Stomach (tissue), 9 donors: ENCODE data around the gene ANKS1B. TPM values are rescaled to one million over a fixed set of nuclear protein-coding genes. Genes with fewer than 3 reads are reported as not detected.

Experiments used
- DNase-seq, 2 donors: peaks; one replicate each; pipeline versions ENCODE4 v3.0.0 to v3.0.0-alpha.2; 2013 to 2019
- H3K27ac ChIP-seq, 5 donors: fragments of 200-600 bp in 4 of 5; sonication (generic) in 4 of 5; one replicate each; pipeline ENCODE4 v1.5.1; 2013 to 2019; ENCODE audit warnings: mild to moderate bottlenecking in 1 of 5, moderate library complexity in 1 of 5
- H3K27me3 ChIP-seq, 3 donors: fragments of 200-600 bp; sonication (generic); one replicate each; pipeline ENCODE4 v1.5.1; 2017 to 2019; ENCODE audit warnings: mixed run types in 1 of 3
- H3K36me3 ChIP-seq, 4 donors: fragments of 200-600 bp; sonication (generic); 1 replicate in 3 of 4; 2 replicates in 1 of 4; pipeline ENCODE4 v1.5.1; 2016 to 2019
- H3K4me1 ChIP-seq, 4 donors: fragments of 200-600 bp; sonication (generic); one replicate each; pipeline ENCODE4 v1.5.1; 2016 to 2019
- H3K4me3 ChIP-seq, 4 donors: fragments of 200-600 bp; sonication (generic) in 3 of 4; one replicate each; pipeline ENCODE4 v1.5.1; 2016 to 2019; ENCODE audit warnings: mild to moderate bottlenecking in 1 of 4
- H3K9me3 ChIP-seq, 4 donors: fragments of 200-600 bp; sonication (generic); one replicate each; pipeline ENCODE4 v1.5.1; 2016 to 2019
- EP300 ChIP-seq: sonication (generic); formaldehyde crosslinking; IDR thresholded peaks from one replicate; pipeline ENCODE4 v1.6.1; 2017; ENCODE audit warnings: antibody characterized with exemption
- POLR2A ChIP-seq, 4 donors: fragments of 450-650 bp; IDR thresholded peaks; one replicate each; pipeline ENCODE4 v1.6.1; 2016; ENCODE audit warnings: antibody characterized with exemption in 4 of 4, control low read depth in 2 of 4, mild to moderate bottlenecking in 1 of 4, moderate library complexity in 1 of 4
- POLR2AphosphoS5 ChIP-seq, 3 donors: sonication (generic); formaldehyde crosslinking; IDR thresholded peaks; one replicate each; pipeline ENCODE4 v1.6.1; 2016; ENCODE audit warnings: antibody characterized with exemption in 3 of 3
- WGBS, 5 donors: extraction: QIAGEN DNeasy Blood & Tissue Kit in 3 of 5; methylation state at CpG; one replicate each; pipeline versions ENCODE4 v1.1.5 to v1.1.7; 2013 to 2018; 5-methylcytosine and 5-hydroxymethylcytosine counted together
- intact Hi-C: fragments of 100-400 bp; cut with DNase I; formaldehyde crosslinking; loops from one replicate; pipeline ENCODE4 v1.15.1; 2023; ENCODE audit warnings: low total_unique reads
- polyA plus RNA-seq, 3 donors: library from polyadenylated mRNA; stranded (reverse); fragments of 200-250 nt; gene quantifications; one replicate each; pipeline ENCODE4 v1.2.3, GENCODE V29; 2013
- total RNA-seq, 5 donors: library from RNA; depleted of rRNA; stranded (reverse); fragments of >200 nt; gene quantifications; one replicate each; pipeline versions ENCODE4 v1.1.0 to v1.2.3, GENCODE V29; 2014 to 2016
- TF ChIP-seq, protein P1 (sequence below), 7 experiments: fragments of 450-650 bp in 4 of 7; fragments of 200-600 bp in 3 of 7; sonication (generic) in 3 of 7; IDR thresholded peaks; one replicate each; pipeline ENCODE4 v1.5.1; 2016 to 2019; ENCODE audit warnings: antibody characterized with exemption in 7 of 7, control low read depth in 2 of 7, mild to moderate bottlenecking in 1 of 7
- donor health status: healthy with polysubstance abuse.
- donor health status: Bipolar disorder and iron deficiency.
- donor health status: healthy.

Gene ANKS1B
- total and polyA plus RNA-seq, 8 donors = 0.73 to 26.8 (median 2.2) TPM; not detected in 2

DNA sequence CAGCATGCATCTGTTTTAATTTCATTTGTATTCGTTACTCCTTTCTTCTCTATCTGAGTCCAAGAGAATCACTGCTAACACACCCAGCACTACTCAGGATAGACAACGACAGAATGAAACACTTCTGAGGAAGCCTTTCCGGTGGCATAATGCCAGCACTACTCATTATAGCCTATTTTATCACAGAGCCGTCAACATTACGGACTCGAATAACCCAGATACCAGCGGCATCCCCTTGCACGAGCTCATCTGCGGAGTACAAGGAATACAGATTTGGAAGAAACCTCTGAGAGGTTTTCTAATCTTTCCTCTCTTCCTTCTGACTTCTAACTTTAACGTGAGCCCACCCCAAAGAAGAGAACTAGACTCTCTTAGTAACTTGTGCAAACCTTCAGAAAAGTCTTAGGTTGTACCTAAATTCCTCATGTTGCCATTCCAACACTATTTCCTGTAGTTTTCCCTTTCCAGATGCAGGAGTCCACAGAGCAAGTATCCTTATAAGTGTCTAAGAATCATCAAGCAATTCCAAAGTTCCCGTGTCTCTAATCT, 1091.5 kb downstream of the ANKS1B start:
- H3K27me3 ChIP-seq = peaks cover 6 to 69% (median 40%) of the 10 kb centered on the region in 3 donors
- no peak for TF ChIP-seq POLR2A (IDR thresholded peaks at IDR 0.05)
- TF ChIP-seq, protein P1, sequence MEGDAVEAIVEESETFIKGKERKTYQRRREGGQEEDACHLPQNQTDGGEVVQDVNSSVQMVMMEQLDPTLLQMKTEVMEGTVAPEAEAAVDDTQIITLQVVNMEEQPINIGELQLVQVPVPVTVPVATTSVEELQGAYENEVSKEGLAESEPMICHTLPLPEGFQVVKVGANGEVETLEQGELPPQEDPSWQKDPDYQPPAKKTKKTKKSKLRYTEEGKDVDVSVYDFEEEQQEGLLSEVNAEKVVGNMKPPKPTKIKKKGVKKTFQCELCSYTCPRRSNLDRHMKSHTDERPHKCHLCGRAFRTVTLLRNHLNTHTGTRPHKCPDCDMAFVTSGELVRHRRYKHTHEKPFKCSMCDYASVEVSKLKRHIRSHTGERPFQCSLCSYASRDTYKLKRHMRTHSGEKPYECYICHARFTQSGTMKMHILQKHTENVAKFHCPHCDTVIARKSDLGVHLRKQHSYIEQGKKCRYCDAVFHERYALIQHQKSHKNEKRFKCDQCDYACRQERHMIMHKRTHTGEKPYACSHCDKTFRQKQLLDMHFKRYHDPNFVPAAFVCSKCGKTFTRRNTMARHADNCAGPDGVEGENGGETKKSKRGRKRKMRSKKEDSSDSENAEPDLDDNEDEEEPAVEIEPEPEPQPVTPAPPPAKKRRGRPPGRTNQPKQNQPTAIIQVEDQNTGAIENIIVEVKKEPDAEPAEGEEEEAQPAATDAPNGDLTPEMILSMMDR (IDR thresholded peaks at IDR 0.05) = no peak
- TF ChIP-seq POLR2AphosphoS5 (IDR thresholded peaks at IDR 0.05) = no peak
- TF ChIP-seq EP300 = no peak
- WGBS, 5 donors = 15 to 32% (median 21%) methylated on average over 11 of the region's 11 CpGs
- H3K4me1 ChIP-seq = peaks cover 0 to 24% (median 11%) of the 10 kb centered on the region in 4 donors
- peak in 1 of 2 donors; percentile 28 for DNase-seq
- no peaks in the 10 kb centered on the region for H3K36me3 ChIP-seq
- H3K27ac ChIP-seq = no peak overlapping the region
- no peaks in the 10 kb centered on the region for H3K9me3 ChIP-seq
- no peak overlapping the region for H3K4me3 ChIP-seq
- intact Hi-C loops = no loop called here

DNA sequence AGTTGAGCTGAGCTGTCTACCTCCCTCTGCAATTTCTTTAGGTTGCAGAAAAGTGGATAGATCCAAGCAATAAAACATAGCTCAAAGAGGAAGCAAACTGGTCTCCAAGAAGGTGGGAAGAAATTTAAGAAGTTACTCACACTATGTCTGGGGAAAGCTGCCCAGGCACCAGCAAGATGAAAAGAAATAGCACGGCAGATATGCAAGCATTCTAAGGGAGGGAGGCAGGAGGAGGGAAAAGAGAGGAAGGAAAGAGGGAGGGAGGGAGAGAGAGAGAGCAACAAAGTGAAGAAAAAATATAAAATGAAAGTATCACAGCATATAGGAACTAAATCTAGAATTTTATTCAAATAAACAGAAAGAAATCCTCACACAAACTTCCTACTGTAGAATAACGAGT, 1099.0 kb downstream of the ANKS1B start:
- intact Hi-C loops = no loop called here
- no peak overlapping the region for H3K27ac ChIP-seq

DNA sequence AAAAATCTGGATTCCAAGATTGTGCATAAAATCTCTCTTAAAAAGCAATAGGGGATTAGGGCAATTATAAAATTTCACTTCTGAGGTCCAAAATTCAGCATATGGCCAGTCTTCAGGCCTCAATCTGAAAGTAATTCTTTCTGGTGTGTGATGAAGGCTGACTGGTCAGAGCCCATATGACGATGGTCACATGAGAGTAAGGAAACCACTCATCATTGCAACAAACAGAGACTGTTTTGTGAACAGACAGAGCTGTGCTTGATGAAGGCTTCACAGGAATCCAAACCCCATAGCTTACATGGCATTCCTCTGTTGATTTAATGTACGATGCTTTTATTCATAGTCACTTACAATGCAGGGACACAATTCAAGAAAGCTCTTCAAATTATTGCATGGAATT, 1101.5 kb downstream of the ANKS1B start:
- no peaks in the 10 kb centered on the region for H3K9me3 ChIP-seq
- 52 to 68% (median 65%) methylated on average over 2 of the region's 2 CpGs for WGBS, 5 donors
- H3K4me1 ChIP-seq = no peaks in the 10 kb centered on the region
- TF ChIP-seq POLR2AphosphoS5 (IDR thresholded peaks at IDR 0.05) (no peak), EP300 (no peak), POLR2A (IDR thresholded peaks at IDR 0.05) (no peak)
- TF ChIP-seq, protein P1 (IDR thresholded peaks at IDR 0.05) = no peak
- H3K4me3 ChIP-seq = no peak overlapping the region
- no peak for DNase-seq
- no peaks in the 10 kb centered on the region for H3K27me3 ChIP-seq
- no peak overlapping the region for H3K27ac ChIP-seq
- no peaks in the 10 kb centered on the region for H3K36me3 ChIP-seq
- intact Hi-C loops = no loop called here

More for the DNA sequence above, 1099.0 kb downstream of the ANKS1B start:
- DNase-seq = no peak
- Histone ChIP-seq H3K4me1 (no peaks in the 10 kb centered on the region), H3K27me3 (peaks cover 0 to 3% (median 0%) of the 10 kb centered on the region in 3 donors), H3K9me3 (no peaks in the 10 kb centered on the region), H3K36me3 (no peaks in the 10 kb centered on the region), H3K4me3 (no peak overlapping the region)
- 47 to 58% (median 48%) methylated on average over 2 of the region's 2 CpGs for WGBS, 5 donors
- TF ChIP-seq POLR2AphosphoS5 (IDR thresholded peaks at IDR 0.05) (no peak), EP300 (no peak), POLR2A (IDR thresholded peaks at IDR 0.05) (no peak)
- TF ChIP-seq, protein P1 (IDR thresholded peaks at IDR 0.05) = no peak

DNA sequence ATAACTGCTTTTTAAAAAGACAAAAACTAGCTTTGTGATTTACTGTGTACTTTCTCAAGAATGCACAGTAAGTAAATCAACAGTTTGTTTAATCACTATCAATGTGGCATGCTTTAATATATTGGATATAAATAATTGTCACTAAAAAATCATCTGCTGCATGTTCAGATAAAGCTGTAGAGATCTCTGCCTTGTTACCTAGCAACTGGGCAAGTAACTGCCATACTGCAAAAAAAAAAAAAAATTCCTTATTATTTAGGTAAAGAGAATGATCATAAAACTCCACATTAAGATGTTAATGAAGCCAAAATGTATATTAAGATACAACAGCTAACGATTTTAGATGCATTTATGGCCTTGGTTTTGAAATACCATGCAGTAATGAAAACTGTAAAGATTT, 1102.2 kb downstream of the ANKS1B start:
- H3K4me1 ChIP-seq = no peaks in the 10 kb centered on the region
- TF ChIP-seq POLR2AphosphoS5 (IDR thresholded peaks at IDR 0.05) (no peak), EP300 (no peak), POLR2A (IDR thresholded peaks at IDR 0.05) (no peak)
- TF ChIP-seq, protein P1 (IDR thresholded peaks at IDR 0.05) = no peak
- H3K4me3 ChIP-seq = no peak overlapping the region
- intact Hi-C loops = no loop called here
- DNase-seq = no peak
- 34 to 53% (median 50%) methylated on average over 1 of the region's 1 CpG for WGBS, 5 donors
- H3K27ac ChIP-seq = no peak overlapping the region
- no peaks in the 10 kb centered on the region for H3K9me3 ChIP-seq
- H3K36me3 ChIP-seq = no peaks in the 10 kb centered on the region
- H3K27me3 ChIP-seq = no peaks in the 10 kb centered on the region
